Ramos (cell line): ENCODE data around the gene TPRX1.
"Not testable (repeated sequence)": the region's sequence is repeated elsewhere in the genome, so short reads cannot be mapped to it uniquely, and the experiment has no call there.

ENCODE experiments used
- in situ Hi-C: fragments of 300-500 bp; cut with MboI; formaldehyde crosslinking; loops from one replicate; pipeline ENCODE4 v1.14.3; 2022; ENCODE audit warnings: low sequenced_read_pairs; ENCODE audit not compliant: unreplicated experiment

Gene TPRX1

DNA sequence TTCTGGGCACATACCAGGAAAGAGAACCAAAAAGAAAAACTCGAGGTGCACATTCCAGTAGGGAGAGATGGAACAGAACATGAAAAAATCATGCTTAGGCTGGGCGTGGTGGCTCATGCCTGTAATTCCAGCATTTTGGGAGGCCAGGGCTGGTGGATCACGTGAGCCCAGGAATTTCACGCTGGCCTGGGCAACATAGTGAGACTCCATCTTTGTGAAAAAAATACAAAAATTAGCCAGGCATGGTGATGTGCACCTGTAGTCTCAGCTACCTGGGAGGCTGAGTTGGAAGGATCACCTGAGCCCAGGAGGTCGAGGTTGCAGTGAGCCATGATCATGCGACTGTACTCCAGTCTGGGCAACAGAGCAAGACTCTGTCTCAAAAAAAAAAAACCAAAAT, 33.1 kb downstream of the TPRX1 start:
- in situ Hi-C loops = not testable (repeated sequence)

DNA sequence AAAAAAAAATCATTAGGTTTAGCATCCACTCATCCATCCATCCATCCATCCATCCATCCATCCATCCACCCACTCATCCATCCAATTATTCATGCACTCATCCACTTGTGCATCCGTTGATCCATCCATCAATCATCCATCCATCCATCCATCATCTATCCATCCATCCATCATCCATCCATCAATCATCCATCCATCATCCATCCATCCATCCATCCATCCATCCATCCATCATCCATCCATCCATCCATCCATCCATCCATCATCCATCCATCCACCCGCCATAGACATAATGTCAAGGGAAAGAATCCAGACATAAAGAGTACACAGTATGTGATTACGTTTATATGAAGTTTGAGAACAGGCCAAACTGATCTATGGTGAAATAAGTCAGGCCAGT, 34.8 kb downstream of the TPRX1 start:
- in situ Hi-C loops = no loop called here

DNA sequence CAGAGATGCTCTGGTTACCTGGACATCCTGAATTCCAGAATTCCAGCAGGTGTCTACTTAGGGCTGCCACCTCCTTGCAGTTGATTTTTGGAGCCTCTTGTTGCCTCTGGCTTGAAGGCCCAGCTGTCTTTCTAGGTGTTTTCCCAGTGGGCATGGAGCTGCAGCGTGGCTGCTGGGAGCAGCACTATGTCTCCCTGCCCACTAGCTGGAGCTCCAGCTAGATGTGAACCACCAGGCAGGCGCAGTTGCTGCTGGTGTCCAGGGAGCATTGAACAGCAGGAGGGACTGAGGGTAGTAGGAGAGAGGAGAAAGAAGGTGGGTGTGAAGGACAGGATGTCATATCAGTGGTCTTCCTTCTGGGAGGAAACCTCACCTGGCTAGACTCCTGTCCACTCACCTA, 35.7 kb downstream of the TPRX1 start:
- in situ Hi-C loops = no loop called here

DNA sequence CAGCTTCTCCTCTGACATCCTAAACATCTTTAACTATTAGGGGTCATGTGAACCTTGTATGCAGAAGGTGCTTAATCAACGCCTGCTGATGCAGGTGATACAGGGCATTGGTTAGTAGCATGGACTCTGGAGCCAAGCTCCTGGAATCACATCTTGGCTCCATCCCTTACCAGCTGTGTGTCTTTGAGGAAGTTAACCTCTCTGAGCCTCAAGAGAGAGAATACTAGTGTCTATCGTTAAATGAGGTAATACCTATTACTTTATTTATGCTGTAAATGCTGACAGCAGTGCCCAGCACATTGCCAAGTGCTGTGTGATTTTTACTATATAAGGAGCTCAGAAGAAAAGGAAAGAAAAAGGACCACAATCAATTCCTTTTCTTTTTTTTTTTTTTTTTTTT, 37.0 kb downstream of the TPRX1 start:
- in situ Hi-C loops = no loop called here

DNA sequence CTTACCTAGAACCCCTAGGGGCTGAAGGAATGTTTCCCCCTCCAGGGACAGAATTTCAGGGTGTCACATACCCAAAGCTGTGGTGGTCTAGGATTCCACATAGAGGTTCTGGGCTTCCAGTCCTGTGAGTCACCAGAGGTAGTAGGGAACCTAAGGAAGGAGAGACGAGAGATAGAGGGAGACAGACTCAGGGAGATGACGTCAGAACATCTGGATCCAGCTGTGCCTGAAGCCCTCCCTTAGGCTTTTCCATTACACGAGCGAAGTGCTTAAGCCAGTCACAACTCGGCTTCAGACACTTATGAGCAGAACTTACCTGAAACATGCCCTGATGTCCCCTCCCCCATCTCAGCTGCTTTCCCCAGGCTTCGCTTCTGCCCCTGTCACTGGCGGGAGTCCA, 37.7 kb downstream of the TPRX1 start:
- in situ Hi-C loops = no loop called here

DNA sequence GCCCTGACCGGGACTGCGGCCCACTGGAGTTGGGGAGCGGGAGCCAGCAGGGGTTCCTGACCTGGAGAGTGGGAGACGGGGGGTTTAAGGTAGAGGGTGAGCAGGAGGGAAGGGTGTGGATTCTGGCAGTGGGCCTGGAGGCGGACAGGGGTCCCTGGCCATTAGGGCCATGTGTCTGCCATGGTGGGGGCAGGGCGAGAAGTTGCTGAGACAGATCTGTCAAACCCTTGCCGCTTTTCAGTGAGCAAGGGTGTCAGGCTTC, 38.1 kb downstream of the TPRX1 start:
- in situ Hi-C loops = no loop called here

DNA sequence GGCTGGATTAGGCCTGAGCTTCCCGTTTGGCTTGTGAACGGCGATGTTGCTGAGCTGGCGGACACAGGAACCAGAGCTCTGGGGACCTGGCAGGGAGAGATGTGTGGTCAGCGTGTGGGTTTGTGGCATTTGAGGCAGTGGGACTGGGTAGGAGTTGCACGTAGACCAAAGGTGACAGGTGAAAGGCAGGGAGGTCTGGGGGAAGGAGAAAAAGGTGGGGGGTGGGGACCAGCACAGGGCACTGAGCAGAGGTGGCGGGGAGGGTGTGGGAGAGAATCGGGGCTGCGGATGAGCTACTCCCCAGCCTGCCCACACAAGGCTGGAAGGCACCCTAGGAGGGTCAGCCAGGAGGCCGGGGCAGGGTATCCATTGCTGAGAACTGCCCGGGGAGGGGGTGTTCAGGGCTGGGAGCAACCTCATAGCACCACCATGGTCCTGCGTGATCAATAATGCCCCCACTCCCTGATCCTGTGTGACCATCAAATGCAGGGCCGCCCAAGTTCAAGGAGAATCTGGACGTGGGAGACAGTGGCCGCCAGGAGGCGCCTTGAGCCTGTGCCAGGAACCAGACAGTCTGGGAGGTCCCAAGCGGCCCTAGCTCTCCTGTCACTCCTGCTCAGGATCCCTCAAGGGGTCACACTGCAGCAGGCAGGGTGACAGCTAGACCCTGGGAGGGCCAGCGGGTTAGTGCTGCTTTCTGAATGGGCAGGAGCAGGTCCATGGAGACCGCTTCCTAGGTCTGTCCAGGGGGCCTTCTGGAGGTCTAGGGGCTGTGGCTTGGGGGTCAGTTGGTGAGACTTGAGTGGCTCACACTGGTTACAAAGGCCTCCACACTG, 38.6 kb downstream of the TPRX1 start:
- in situ Hi-C loops = no loop called here

DNA sequence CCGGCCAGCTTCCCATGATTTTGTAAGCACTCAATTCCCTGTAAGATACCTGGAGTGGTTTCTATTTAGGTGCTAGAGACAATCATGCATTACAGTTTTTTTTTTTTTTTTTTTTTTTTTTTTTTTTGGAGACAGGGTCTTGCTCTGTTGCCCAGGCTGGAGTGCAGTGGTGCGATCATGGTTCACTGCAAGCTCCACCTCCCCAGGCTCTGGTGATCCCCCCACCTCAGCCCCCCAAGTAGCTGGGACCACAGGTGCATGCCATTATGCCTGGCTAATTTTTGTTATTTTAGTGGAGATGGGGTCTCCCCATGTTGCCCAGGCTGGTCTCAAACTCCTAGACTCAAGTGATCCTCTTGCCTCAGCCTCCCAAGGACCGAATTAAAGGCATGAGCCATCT, 39.6 kb downstream of the TPRX1 start:
- in situ Hi-C loops = not testable (repeated sequence)

DNA sequence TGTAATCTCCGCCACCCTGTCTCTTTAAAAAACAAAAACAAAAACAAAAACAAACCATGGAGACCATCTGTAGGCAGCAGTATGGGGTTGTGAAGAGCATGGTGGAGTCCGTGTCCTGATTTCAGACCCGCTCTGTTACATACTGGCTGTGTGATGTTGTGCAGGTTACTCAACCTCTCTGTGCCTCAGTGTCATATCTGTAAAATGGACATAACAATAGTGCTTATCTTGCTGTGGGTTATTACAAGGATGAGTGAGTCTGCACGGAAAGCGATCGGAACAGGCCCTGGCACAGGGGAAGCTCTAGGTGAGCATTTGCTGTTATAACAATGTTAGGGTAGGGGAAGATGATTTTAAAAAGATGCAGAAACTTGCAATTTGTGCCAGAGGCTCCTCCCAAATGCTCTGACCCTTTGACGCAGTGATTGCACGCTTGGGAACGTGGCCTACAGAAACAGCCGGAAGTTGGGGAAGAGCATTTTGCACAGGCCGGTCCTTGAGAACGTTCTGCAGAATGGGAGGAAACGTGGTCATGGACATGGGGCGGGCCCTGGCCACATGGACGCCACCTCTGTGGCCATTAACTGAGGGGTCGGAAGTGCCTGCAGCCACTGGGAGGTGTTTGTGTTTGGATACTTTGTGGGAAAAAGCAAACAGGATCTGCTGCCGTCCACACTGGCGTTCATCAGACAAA, 41.6 kb downstream of the TPRX1 start:
- in situ Hi-C loops = no loop called here

DNA sequence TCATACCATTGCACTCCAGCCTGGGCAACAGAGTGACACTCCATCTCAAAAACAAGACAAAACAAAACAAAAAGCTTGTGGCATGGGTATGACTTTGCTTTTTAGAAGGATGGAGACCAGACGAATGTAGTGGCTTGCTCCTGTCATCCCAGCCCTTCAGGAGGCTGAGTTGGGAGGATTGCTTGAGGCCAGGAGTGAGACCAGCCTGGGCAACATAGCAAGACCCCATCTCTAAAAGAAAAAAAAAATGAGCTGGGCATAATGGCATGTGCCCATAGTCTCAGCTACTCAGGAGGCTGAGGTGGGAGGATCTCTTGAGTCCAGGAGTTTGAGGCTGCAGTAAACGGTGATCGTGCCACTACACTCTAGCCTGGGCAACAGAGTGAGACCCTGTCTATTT, 42.2 kb downstream of the TPRX1 start:
- in situ Hi-C loops = no loop called here

DNA sequence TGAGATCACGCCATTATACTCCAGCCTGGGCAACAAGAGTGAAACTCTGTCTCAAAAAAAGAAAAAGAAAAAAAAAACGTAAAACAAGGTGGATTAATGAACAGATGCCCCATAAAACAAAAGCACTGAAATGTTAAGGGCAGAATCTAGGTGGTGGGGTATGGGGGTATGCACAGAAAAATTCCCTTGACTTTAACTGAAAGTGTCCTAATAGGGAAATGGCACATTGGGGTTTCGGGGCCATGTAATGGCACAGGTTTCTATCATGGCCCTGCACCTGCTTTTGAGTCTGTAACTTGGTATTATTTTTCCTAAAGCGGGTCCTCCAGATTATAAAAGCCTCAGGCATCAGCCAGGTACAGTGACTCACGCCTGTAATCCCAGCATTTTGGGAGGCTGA, 42.8 kb downstream of the TPRX1 start:
- in situ Hi-C loops = no loop called here

DNA sequence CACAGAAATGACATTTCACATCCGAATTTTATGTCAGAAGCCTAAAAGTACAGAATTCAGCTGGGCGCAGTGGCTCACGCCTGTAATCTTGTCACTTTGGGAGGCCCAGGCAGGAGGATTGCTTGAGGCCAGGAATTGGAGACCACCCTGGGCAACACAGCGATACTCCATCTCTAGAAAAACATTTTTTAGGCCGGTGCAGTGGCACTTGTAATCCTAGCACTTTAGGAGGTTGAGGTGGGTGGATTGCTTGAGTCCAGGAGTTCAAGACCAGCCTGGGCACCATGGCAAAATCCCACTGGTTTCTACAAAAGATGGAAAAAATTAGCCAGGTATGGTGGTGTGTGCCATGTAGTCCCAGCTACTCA, 43.7 kb downstream of the TPRX1 start:
- in situ Hi-C loops = no loop called here

DNA sequence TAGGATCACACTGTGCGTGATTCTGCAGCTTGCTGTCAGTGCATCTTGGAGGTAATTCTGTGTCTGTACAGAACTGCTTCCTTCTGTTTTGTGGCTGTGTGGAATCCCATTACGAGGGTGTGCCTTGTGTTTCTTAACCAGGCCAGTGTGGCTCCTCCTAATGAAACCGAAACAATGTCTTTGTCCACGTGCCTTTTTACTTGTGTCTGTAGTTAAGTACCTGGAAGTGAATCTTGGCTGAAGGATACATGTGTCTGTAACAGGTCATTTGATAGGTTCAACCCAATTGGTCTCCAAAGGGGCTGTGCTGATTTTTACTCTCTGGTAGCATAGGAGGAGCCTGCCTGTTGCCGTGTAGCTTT, 45.9 kb downstream of the TPRX1 start:
- in situ Hi-C loops = no loop called here

DNA sequence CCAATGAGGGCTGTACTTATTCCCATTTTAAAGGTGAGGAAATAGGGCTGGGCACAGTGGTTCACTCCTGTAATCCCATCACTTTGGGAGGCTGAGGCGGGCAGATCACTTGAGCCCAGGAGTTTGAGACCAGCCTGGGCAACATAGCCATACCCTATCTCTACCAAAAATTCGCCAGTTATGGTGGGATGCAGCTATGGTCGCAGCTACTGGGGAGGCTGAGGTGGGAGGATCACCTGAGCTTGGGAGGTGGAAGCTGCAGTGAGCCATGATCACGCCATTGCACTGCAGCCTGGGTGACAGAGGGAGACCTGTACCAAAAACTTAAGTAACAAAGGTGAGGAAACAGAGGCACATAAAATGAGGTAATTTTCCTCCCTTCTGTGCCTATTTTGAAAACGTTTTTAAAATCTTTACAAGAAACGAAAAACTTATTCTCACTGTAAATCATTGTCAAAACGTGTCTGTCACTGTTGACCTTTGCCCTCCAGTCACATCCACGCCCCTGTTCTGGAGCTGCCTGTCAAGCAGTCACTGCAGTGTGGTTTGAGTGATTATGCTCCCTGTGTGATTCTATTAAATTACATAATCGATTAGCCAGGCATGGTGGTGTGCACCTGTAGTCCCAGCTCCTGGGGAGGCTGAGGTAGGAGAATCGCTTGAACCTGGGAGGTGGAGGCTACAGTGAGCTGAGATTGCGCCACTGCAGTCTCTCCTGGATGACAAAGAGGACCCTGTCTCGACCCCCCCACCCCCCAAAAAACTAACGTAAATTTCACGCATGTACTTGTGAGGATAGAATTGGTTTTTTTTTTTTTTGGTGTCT, 46.5 kb downstream of the TPRX1 start:
- in situ Hi-C loops = no loop called here

DNA sequence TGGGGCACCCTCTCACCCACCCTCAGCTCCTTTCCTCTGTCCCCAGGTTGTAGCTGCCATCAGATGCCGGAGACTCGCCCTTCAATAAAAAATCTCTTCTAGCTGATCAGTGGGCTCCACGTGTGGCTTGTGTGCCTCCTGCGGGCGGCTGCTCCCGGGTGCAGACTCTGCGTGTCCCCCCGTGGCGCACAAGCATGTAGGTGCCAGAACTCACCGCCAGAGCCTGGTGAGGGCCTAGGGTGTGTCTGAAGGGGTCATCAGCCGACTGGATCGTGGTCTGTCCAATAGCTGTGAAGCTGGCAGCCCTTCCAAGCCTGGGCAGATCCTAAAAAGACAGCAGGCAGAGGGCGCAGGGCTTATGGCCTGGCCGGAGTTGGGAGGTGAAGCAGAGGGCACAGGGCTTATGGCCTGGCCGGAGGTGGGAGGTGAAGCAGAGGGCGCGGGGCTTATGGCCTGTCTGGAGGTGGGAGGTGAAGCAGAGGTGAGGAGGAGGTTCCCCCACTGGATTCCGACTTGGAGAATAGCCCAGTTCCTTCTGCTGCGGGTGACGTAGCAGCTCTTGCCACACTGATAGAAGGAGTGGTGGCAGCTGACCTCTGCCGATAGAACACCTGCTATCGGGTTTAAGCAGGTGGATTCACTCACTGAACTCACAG, 47.3 kb downstream of the TPRX1 start:
- in situ Hi-C loops = no loop called here

DNA sequence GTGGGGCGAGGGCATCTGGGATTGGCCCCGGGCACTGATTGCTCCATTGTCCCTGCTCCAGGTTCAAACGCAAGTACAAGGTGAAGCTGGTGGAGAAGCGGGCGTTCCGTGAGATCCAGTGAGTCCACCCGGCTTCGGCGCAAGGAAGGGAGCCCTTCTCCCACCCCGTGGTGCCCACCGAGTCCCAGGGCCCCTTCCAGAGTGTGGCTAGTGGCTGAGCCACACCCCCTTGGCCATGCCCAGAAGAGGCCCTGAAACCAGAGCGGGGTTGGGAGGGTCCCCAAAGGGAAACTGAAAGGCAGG, 47.8 kb downstream of the TPRX1 start:
- in situ Hi-C loops = no loop called here

DNA sequence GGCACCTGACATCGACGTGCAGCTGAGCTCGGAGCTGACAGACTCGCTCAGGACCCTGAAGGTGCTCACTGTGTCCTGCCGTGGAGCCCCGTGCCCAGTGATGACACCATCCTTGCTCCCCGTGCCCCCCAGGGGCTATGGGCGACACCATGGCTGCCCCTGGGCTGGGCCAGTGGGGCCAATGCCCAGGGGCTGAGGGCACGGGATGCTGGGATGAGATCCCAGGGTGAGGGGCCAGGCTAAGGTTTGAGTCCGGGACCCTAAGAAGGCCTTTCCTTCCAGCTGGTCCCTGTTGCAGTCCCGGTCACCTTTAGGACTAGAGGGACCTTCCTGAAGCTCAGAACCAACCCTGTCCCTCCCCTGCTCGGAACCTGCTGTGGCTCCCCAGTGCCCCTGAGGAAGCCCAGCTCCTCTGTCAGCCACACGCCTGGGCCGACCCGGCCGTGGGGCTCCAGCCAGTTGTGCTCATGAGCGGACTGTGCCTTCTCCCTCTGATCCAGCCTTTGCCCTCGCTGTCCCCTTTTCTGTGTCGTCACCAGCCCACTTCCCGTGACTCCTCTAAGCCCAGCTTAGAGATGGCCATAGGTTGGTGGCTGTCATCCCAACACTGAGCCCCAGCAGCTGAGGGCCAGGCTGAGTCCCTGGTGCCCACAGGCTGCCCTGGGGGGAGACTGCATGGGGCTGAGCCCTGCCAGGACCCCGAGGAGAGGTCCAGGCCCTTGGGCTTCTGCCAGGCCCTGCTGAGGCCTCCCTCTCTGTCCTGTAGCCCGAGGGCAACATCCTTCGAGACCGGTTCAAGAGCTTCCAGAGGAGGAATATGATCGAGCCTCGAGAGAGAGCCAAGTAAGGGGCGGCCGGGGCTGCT, 48.4 kb downstream of the TPRX1 start:
- in situ Hi-C loops = no loop called here

DNA sequence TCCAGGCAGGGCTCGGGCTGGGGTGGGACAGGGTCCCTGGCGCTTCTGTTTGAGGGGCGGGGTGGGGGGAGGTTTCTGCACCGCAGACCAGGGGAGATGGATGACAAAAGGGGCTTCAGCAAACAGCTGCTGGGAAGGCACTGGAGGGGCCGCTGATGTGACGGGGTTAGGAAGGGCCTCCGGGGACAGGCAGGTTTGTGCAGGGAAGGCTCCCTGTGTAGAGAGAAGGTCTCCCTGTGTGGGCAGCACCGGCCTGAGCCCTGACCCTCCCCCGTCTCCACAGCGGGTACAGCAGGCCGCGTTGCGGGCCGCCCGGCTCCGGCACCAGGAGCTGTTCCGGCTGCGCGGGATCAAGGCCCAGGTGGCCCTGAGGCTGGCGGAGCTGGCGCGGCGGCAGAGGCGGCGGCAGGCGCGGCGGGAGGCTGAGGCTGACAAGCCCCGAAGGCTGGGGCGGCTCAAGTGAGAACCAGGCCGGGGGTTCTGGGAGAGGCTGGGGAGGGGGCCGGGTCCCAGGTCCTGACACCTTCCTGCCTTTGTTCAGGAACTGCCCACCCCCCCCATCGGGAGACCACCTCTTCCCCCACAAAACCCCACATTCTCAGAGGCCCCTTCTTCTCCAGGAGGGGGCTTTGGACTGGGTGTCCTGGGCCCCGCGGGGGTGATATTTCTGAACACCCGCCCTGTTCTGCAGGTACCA, 49.1 kb downstream of the TPRX1 start:
- in situ Hi-C loops = no loop called here

DNA sequence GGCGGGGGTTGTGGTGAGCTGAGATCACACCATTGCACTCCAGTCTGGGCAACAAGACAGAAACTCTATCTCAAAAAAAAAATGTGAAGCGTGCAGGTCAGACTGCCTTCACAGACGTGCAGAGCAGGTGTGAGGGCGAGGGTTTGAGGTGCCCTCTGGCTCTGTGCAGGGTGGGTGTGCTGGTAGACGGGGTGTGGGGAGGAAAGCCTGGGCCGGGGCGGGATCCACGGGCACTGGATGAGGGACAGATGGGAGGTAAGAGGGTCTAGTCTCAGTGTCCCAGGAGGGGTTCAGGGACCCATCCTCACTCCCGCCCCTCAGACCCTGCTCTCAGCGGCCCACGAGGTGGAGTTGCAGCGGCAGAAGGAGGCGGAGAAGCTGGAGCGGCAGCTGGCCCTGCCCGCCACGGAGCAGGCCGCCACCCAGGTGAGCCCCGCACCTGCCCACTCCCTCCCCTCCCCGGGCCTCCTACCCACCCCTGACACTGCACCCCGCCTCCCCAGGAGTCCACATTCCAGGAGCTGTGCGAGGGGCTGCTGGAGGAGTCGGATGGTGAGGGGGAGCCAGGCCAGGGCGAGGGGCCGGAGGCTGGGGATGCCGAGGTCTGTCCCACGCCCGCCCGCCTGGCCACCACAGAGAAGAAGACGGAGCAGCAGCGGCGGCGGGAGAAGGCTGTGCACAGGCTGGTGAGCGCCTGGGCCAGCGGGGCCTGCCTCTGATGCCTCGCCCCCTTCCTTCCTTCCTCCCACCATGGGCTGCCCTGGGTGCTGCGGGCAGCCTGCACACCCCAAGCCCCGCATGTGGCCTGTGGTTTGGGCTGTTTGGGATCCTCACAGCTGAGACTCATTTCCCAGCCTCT, 49.9 kb downstream of the TPRX1 start:
- in situ Hi-C loops = no loop called here
